AG04450 (cell line): ENCODE data around the gene GRIN2A. TPM values are rescaled to one million over a fixed set of nuclear protein-coding genes. Genes with fewer than 3 reads are reported as not detected.

Experiments
- CTCF ChIA-PET: fragments of 300-600, 350-600 bp; formaldehyde crosslinking; extraction: SDS; loops from one replicate; lab custom pipeline; 2022; ENCODE audit warnings: antibody characterized with exemption, inconsistent platforms; lab: Charles Lee
- POLR2A ChIA-PET: fragments of 350-600 bp; formaldehyde crosslinking; extraction: SDS; loops from one replicate; lab custom pipeline; 2021; ENCODE audit warnings: antibody characterized with exemption, inconsistent platforms; lab: Yijun Ruan, JAX
- DNase-seq: peaks from one replicate; pipeline ENCODE4 v3.0.0-alpha.2; 2011; ENCODE audit warnings: low read depth, low spot score
- H3K27ac ChIP-seq: one replicate; pipeline ENCODE4 v1.5.1; 2012; ENCODE audit warnings: low read depth, low read length, control low read depth
- H3K27me3 ChIP-seq: one replicate; pipeline ENCODE4 v1.6.0; 2012; ENCODE audit warnings: low read length; ENCODE audit not compliant: control insufficient read depth, insufficient read depth
- H3K4me3 ChIP-seq: 2 replicates; pipeline ENCODE4 v1.5.1; 2011; ENCODE audit warnings: mild to moderate bottlenecking, low read depth, low read length, control low read depth
- H3K9me3 ChIP-seq: 2 replicates; pipeline ENCODE4 v1.5.1; 2012; ENCODE audit warnings: low read length; ENCODE audit not compliant: control insufficient read depth, insufficient read depth
- polyA plus RNA-seq: library from polyadenylated mRNA; depleted of rRNA; stranded (reverse); fragments of >200 nt; gene quantifications from 2 replicates; pipeline ENCODE4 v1.2.3, GENCODE V29; 2011
- TF ChIP-seq, protein P1 (sequence below): IDR thresholded peaks from 2 replicates; pipeline ENCODE4 v1.5.1; 2011; ENCODE audit warnings: low read depth, low read length, control low read depth, inconsistent platforms

The GRIN2A gene
- polyA plus RNA-seq, 1 experiment = not detected

DNA sequence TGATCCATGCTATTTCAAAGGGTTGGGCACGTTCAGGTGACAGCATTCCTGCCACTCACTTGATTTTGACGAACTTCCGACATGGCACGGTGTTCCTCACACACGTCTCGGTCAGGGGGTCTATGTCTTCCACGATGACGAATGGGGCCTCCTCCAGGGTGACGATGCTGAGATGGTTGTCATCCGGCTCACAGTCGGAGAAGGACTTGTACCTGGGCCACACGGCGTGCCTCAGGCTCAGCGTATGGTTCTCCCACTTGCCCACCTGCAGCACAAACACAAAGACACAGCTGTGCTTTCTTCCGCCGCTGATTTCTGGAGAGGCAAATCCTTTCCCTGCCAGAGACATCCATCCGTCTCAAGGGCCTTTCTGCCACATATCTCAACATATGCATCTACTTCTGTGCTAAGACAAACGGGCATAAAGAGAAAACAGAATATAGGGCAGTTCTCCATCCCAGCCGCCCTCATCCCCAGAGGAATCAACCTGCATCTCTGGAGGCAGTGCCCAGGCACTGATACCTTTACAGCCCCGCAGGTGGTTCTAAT is 332.5 kb downstream of the GRIN2A start:
- CTCF ChIA-PET = no interaction called here
- no peaks in the 10 kb centered on the region for H3K27me3 ChIP-seq
- H3K27ac ChIP-seq = no peak overlapping the region
- no peak overlapping the region for H3K4me3 ChIP-seq
- no peak for DNase-seq
- TF ChIP-seq, protein P1, sequence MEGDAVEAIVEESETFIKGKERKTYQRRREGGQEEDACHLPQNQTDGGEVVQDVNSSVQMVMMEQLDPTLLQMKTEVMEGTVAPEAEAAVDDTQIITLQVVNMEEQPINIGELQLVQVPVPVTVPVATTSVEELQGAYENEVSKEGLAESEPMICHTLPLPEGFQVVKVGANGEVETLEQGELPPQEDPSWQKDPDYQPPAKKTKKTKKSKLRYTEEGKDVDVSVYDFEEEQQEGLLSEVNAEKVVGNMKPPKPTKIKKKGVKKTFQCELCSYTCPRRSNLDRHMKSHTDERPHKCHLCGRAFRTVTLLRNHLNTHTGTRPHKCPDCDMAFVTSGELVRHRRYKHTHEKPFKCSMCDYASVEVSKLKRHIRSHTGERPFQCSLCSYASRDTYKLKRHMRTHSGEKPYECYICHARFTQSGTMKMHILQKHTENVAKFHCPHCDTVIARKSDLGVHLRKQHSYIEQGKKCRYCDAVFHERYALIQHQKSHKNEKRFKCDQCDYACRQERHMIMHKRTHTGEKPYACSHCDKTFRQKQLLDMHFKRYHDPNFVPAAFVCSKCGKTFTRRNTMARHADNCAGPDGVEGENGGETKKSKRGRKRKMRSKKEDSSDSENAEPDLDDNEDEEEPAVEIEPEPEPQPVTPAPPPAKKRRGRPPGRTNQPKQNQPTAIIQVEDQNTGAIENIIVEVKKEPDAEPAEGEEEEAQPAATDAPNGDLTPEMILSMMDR = no peak
- POLR2A ChIA-PET = no interaction called here
- H3K9me3 ChIP-seq = peaks cover 12% of the 10 kb centered on the region

DNA sequence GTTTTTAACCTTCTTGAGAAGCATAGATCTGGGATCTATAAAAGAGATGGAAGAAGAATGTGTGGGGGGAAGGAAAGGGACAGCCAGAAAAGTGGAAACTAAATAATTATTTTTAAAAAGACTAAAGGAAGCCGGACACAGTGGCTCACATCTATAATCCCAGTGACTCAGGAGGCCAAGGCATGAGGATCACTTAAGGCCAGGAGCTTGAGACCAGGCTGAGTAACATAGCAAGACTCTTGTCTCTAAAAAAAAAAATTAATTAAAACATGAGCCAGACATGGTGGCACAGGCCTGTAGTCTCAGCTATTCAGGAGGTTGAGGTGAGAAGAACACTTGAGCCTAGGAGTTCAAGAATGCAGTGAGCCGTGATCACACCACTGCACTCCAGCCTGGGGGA is 335.1 kb downstream of the GRIN2A start:
- H3K9me3 ChIP-seq = peaks cover 17% of the 10 kb centered on the region
- ChIA-PET CTCF (no interaction called here), POLR2A (no interaction called here)
- no peak for DNase-seq
- no peaks in the 10 kb centered on the region for H3K27me3 ChIP-seq
- no peak overlapping the region for H3K27ac ChIP-seq
- TF ChIP-seq, protein P1 = no peak
- H3K4me3 ChIP-seq = no peak overlapping the region

DNA sequence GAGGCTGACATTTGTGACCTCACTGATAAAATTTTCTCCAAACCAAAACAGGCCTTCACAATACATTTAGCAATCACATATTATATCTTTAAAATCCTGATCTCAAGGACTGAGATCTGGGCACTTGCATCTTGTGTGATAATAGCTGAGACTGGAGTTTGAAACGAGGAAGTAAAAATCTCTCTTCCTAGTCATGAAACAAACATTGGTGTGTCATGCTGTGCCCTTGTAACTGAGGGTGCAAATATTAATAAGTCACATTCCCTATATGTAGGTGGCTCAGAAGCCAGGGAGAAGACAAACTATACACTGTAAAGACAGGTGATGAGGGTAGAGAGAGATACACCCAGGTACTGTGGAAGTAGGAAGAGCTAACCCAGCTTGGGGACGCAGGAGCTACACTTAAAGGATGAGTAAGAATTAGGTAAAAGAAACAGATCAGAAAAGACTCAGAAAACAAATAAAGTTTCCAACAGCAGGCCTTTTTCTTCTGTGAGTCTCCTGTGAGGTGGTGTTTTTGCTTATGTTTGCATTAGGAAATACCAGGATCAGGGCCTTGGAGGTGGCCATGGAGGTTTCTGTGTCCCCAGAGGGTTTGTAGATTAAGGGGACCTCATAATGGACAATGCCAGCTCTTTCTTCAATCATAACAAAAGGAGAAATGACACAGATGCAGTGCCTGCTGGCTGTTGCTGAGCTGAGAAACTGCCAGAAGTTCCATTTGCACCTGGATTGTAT is 335.7 kb downstream of the GRIN2A start:
- POLR2A ChIA-PET = no interaction called here
- no peak for DNase-seq
- Histone ChIP-seq H3K27ac (no peak overlapping the region), H3K9me3 (peaks cover 17% of the 10 kb centered on the region), H3K27me3 (no peaks in the 10 kb centered on the region), H3K4me3 (no peak overlapping the region)
- CTCF ChIA-PET = no interaction called here
- TF ChIP-seq, protein P1 = no peak

DNA sequence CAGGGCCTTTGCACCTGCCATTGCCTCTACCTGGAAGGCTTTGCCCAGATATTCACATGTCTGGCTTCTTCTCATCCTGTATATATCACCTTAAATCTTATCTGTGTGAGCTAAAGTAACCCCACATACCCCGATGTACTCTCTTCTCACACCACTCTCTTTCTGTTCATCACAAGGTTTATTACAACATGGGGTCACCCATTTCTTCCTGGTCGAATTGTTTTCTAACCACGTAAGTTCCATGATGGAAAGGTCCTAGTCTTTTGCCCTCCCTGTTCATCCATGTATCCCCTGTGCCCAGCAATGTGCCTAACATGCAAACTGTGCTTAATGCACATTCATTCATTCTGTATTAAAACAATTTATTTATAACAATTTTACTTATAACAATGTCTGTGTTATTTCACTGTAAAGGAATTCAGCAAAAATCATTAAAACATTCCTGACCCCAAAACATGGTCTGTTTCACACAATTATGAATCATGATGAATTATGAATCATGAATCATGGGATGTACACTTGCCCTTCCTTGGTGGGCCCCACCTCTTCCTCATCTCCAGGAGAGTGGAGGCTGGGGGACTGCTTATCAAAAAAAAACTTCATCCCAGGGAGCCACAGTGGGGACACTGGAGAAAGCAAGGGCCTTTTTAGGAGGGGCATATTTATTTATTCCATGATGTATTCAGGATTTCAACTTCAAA is 336.4 kb downstream of the GRIN2A start:
- ChIA-PET CTCF (no interaction called here), POLR2A (no interaction called here)
- Histone ChIP-seq H3K27ac (no peak overlapping the region), H3K27me3 (no peaks in the 10 kb centered on the region), H3K9me3 (peaks cover 17% of the 10 kb centered on the region), H3K4me3 (no peak overlapping the region)
- no peak for DNase-seq
- TF ChIP-seq, protein P1 = no peak

GRCh38 chr16:9844361-9844760 is 337.9 kb downstream of the GRIN2A start:
- POLR2A ChIA-PET = no interaction called here
- peaks cover 14% of the 10 kb centered on the region; the same call in 1 of the 2 replicates for H3K9me3 ChIP-seq
- no peaks in the 10 kb centered on the region for H3K27me3 ChIP-seq
- H3K4me3 ChIP-seq = no peak overlapping the region
- TF ChIP-seq, protein P1 = no peak
- CTCF ChIA-PET = no interaction called here
- no peak for DNase-seq
- no peak overlapping the region for H3K27ac ChIP-seq
